MM.1S (cell line): ENCODE data around the gene E2F3.

Experiments
- CTCF ChIP-seq: fragments of 300-600 bp; sonication (generic); IDR thresholded peaks from 2 replicates; pipeline ENCODE4 v1.5.1; 2016; ENCODE audit warnings: antibody characterized with exemption, low read length, mixed read lengths
- EZH2 ChIP-seq: fragments of 300-600 bp; sonication (generic); optimal IDR thresholded peaks from 2 replicates; pipeline ENCODE3; 2017; ENCODE audit warnings: low read depth, mild to moderate bottlenecking, antibody characterized with exemption, low read length, mixed read lengths

- TF ChIP-seq EZH2, result no peak
- TF ChIP-seq CTCF, result peak; percentile 19; the same call in 1 of the 2 replicates
Observed at GRCh38 chr6:20409427-20409971, 7.8 kb downstream of the E2F3 start.
